Measurements from ENCODE around the gene CETN3. TPM values are rescaled to one million over a fixed set of nuclear protein-coding genes. Genes with fewer than 3 reads are reported as not detected.
A peak's percentile ranks its signal among the peaks of the same experiment; 100 is the strongest.

Gene CETN3
- total RNA-seq, 1 experiment from 2014 or later: 42.8 TPM

DNA sequence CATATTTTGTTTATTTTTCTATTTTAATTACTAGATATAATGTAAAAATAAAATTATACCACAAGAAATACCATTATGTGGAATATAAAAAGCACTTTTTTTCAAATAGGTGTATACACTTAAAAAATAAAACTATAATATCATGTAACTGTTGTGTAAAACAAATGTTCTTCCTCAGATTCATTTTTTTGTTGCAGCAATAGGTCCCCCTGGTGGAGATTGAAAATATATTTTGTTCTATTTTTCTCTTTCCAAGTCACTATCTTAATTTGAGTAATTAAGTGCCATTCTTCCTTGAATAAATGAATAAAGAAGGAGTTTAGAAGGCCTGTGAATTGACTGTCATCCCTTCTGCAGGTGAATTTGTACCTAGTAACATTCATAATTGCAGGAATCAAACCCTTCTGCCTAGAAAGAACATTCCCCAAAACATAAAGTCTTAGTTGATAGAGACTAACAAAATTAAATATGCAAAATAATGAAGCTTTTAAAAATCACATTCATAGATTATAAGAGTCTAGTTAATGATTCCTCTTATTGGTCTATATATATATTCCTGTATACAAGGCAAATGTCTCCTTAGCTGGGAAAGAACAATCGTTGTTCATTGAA lies 23.4 kb downstream of the CETN3 start:
- ChIA-PET RAD21 (ENCODE audit: low non-redundant PET in 1 of 2, low total read pairs in 2 of 2, uncharacterized antibody in 2 of 2, unreplicated experiment in 2 of 2) (no interaction called here), CTCF (interaction anchor here (0.6 to 2.5 kb wide), 5 partner anchors 8 to 1658 kb away, joined by 3 to 12 read pairs (median 3); no protein-coding TSS in a partner anchor), POLR2A (no interaction called here)
- Histone ChIP-seq H3K9me3 (ENCODE audit: control insufficient read depth in 1 of 2, insufficient read depth in 1 of 2, low read depth in 1 of 2, low read length in 2 of 2) (no peaks in the 10 kb centered on the region), H3K36me3 (ENCODE audit: control insufficient read depth in 1 of 2, insufficient read depth in 2 of 2, low read length in 2 of 2) (no peaks in the 10 kb centered on the region), H2AFZ (ENCODE audit: low read depth, low read length, poor library complexity, severe bottlenecking) (no peak overlapping the region), H3K79me2 (ENCODE audit: insufficient read depth, low read length) (no peaks in the 10 kb centered on the region), H3K27me3 (ENCODE audit: insufficient read depth, low read length) (no peaks in the 10 kb centered on the region), H3K4me3 (replicated peaks in 1 of 2; ENCODE audit: low read depth in 1 of 2, low read length in 2 of 2) (no peak overlapping the region), H3K4me1 (ENCODE audit: control insufficient read depth in 1 of 2, insufficient read depth in 2 of 2, low read length in 2 of 2) (peaks cover 3 to 6% of the 10 kb centered on the region in 2 experiments; a peak in 3 of 4 replicates), H3K9ac (ENCODE audit: low read length) (no peak overlapping the region), H3K27ac (ENCODE audit: low read depth, low read length) (no peak overlapping the region), H3K4me2 (ENCODE audit: low read length) (no peak overlapping the region), H3K9me2 (ENCODE audit: insufficient read depth) (no peaks in the 10 kb centered on the region), H4K20me1 (ENCODE audit: insufficient read depth) (no peaks in the 10 kb centered on the region)
- intact Hi-C loops (cut with micrococcal nuclease): loop anchor here (10.0 kb wide), 1 partner anchor 1661 kb away; no protein-coding TSS in a partner anchor
- no peak for ATAC-seq
- peak; percentile 62 for TF ChIP-seq RAD21 (IDR thresholded peaks at IDR 0.05; ENCODE audit: low read depth)
- TF ChIP-seq ELF1 (IDR thresholded peaks at IDR 0.05; ENCODE audit: borderline replicate concordance, low read depth): no peak
- TF ChIP-seq, protein P1, sequence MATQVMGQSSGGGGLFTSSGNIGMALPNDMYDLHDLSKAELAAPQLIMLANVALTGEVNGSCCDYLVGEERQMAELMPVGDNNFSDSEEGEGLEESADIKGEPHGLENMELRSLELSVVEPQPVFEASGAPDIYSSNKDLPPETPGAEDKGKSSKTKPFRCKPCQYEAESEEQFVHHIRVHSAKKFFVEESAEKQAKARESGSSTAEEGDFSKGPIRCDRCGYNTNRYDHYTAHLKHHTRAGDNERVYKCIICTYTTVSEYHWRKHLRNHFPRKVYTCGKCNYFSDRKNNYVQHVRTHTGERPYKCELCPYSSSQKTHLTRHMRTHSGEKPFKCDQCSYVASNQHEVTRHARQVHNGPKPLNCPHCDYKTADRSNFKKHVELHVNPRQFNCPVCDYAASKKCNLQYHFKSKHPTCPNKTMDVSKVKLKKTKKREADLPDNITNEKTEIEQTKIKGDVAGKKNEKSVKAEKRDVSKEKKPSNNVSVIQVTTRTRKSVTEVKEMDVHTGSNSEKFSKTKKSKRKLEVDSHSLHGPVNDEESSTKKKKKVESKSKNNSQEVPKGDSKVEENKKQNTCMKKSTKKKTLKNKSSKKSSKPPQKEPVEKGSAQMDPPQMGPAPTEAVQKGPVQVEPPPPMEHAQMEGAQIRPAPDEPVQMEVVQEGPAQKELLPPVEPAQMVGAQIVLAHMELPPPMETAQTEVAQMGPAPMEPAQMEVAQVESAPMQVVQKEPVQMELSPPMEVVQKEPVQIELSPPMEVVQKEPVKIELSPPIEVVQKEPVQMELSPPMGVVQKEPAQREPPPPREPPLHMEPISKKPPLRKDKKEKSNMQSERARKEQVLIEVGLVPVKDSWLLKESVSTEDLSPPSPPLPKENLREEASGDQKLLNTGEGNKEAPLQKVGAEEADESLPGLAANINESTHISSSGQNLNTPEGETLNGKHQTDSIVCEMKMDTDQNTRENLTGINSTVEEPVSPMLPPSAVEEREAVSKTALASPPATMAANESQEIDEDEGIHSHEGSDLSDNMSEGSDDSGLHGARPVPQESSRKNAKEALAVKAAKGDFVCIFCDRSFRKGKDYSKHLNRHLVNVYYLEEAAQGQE (IDR thresholded peaks at IDR 0.05; ENCODE audit: low read depth): no peak
- TF ChIP-seq, protein P2, sequence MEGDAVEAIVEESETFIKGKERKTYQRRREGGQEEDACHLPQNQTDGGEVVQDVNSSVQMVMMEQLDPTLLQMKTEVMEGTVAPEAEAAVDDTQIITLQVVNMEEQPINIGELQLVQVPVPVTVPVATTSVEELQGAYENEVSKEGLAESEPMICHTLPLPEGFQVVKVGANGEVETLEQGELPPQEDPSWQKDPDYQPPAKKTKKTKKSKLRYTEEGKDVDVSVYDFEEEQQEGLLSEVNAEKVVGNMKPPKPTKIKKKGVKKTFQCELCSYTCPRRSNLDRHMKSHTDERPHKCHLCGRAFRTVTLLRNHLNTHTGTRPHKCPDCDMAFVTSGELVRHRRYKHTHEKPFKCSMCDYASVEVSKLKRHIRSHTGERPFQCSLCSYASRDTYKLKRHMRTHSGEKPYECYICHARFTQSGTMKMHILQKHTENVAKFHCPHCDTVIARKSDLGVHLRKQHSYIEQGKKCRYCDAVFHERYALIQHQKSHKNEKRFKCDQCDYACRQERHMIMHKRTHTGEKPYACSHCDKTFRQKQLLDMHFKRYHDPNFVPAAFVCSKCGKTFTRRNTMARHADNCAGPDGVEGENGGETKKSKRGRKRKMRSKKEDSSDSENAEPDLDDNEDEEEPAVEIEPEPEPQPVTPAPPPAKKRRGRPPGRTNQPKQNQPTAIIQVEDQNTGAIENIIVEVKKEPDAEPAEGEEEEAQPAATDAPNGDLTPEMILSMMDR (IDR thresholded peaks at IDR 0.05 in 2 of 3, conservative IDR thresholded peaks at IDR 0.05 in 1 of 3; ENCODE audit: borderline replicate concordance in 1 of 3, insufficient read depth in 1 of 3, low read depth in 2 of 3, low read length in 2 of 3): peak; percentile 31 to 65 (median 43); a peak in 5 of 6 replicates
- no TSS peak for BruUV-seq (replicated peaks)
- DNase-seq (ENCODE audit: low read depth, low spot score): peak; percentile 21
